H9 (cell line): Measurements from ENCODE around the gene NDUFV3. TPM values are rescaled to one million over a fixed set of nuclear protein-coding genes. Genes with fewer than 3 reads are reported as not detected.
A peak's percentile ranks its signal among the peaks of the same experiment; 100 is the strongest.

Experiments
- DNase-seq: peaks from one replicate; pipeline ENCODE4 v3.0.0-alpha.2; 2017
- H2AFZ ChIP-seq: one replicate; pipeline ENCODE4 v1.6.1; 2013; ENCODE audit warnings: mild to moderate bottlenecking, low read length, control low read depth, moderate library complexity
- H2AK5ac ChIP-seq: 2 replicates; pipeline ENCODE4 v1.6.1; 2013; ENCODE audit warnings: low read length, control low read depth, mixed read lengths; ENCODE audit not compliant: insufficient read length
- H2BK120ac ChIP-seq: one replicate; pipeline ENCODE4 v1.6.1; 2013; ENCODE audit warnings: low read depth, mild to moderate bottlenecking, low read length, control low read depth, inconsistent platforms; ENCODE audit not compliant: poor library complexity, severe bottlenecking
- H2BK12ac ChIP-seq: 2 replicates; pipeline ENCODE4 v1.6.1; 2013; ENCODE audit warnings: low read length, control low read depth, mixed read lengths, low read depth; ENCODE audit not compliant: insufficient read length
- H2BK15ac ChIP-seq: 2 replicates; pipeline ENCODE4 v1.6.1; 2013; ENCODE audit warnings: low read depth, low read length, control low read depth
- H2BK20ac ChIP-seq: one replicate; pipeline ENCODE4 v1.6.1; 2013; ENCODE audit warnings: low read depth, mild to moderate bottlenecking, low read length, control low read depth, inconsistent platforms; ENCODE audit not compliant: poor library complexity, severe bottlenecking
- H2BK5ac ChIP-seq: 2 replicates; pipeline ENCODE4 v1.6.1; 2013; ENCODE audit warnings: low read length, control low read depth, mixed read lengths; ENCODE audit not compliant: insufficient read length
- H3K14ac ChIP-seq: 2 replicates; pipeline ENCODE4 v1.6.1; 2013; ENCODE audit warnings: low read length, control low read depth; ENCODE audit not compliant: insufficient read depth
- H3K18ac ChIP-seq: 2 replicates; pipeline ENCODE4 v1.6.1; 2013; ENCODE audit warnings: low read depth, mild to moderate bottlenecking, mixed read lengths, low read length, control low read depth; ENCODE audit not compliant: insufficient read length
- H3K23ac ChIP-seq: 2 replicates; pipeline ENCODE4 v1.6.1; 2013; ENCODE audit warnings: low read length, control low read depth, mixed read lengths, low read depth; ENCODE audit not compliant: insufficient read length
- H3K23me2 ChIP-seq: 2 replicates; pipeline ENCODE4 v1.6.1; 2013; ENCODE audit warnings: low read depth, mild to moderate bottlenecking, mixed read lengths, low read length, control low read depth; ENCODE audit not compliant: insufficient read length, poor library complexity, severe bottlenecking
- H3K27ac ChIP-seq: 2 replicates; pipeline ENCODE4 v1.5.1; 2013; ENCODE audit warnings: low read length, control low read depth, mixed read lengths, low read depth; ENCODE audit not compliant: insufficient read length
- H3K27me3 ChIP-seq: 2 replicates; pipeline ENCODE4 v1.6.1; 2013; ENCODE audit warnings: low read length, control low read depth, inconsistent platforms; ENCODE audit not compliant: insufficient read depth
- H3K4ac ChIP-seq: 2 replicates; pipeline ENCODE4 v1.6.1; 2013; ENCODE audit warnings: low read depth, mild to moderate bottlenecking, control low read depth, inconsistent platforms, low read length, moderate library complexity
- H3K4me1 ChIP-seq: 2 replicates; pipeline ENCODE4 v1.6.1; 2013; ENCODE audit warnings: low read length, control low read depth, inconsistent platforms; ENCODE audit not compliant: insufficient read depth
- H3K4me2 ChIP-seq: 2 replicates; pipeline ENCODE4 v1.6.1; 2013; ENCODE audit warnings: low read length, control low read depth, mixed read lengths; ENCODE audit not compliant: insufficient read length, insufficient read depth
- H3K56ac ChIP-seq: 2 replicates; pipeline ENCODE4 v1.6.1; 2013; ENCODE audit warnings: low read depth, mild to moderate bottlenecking, mixed read lengths, low read length, control low read depth; ENCODE audit not compliant: insufficient read length
- H3K79me1 ChIP-seq: 2 replicates; pipeline ENCODE4 v1.6.1; 2013; ENCODE audit warnings: low read depth, mild to moderate bottlenecking, moderate library complexity, low read length, control low read depth, inconsistent platforms; ENCODE audit not compliant: insufficient read depth, poor library complexity, severe bottlenecking
- H3K79me2 ChIP-seq: 2 replicates; pipeline ENCODE4 v1.6.1; 2013; ENCODE audit warnings: low read length, control low read depth, inconsistent platforms; ENCODE audit not compliant: insufficient read depth
- H3K9ac ChIP-seq: 2 replicates; pipeline ENCODE4 v1.6.1; 2013; ENCODE audit warnings: low read length, control low read depth, mixed read lengths; ENCODE audit not compliant: insufficient read length; ENCODE audit errors: extremely low read depth
- H3K9me3 ChIP-seq: one replicate; pipeline ENCODE4 v1.6.1; 2013; ENCODE audit warnings: low read depth, low read length, inconsistent platforms; ENCODE audit not compliant: control insufficient read depth
- H3T11ph ChIP-seq: one replicate; pipeline ENCODE4 v1.6.1; 2013; ENCODE audit warnings: mild to moderate bottlenecking, low read length, control low read depth, inconsistent platforms
- H4K20me1 ChIP-seq: one replicate; pipeline ENCODE4 v1.6.1; 2013; ENCODE audit not compliant: control insufficient read depth, insufficient read length, insufficient read depth
- H4K5ac ChIP-seq: 2 replicates; pipeline ENCODE4 v1.6.1; 2013; ENCODE audit warnings: low read depth, mild to moderate bottlenecking, mixed read lengths, low read length, control low read depth; ENCODE audit not compliant: insufficient read length
- H4K8ac ChIP-seq: replicated peaks from 2 replicates; pipeline ENCODE4 v1.6.1; 2013; ENCODE audit warnings: low read length, control low read depth, mixed read lengths, low read depth; ENCODE audit not compliant: insufficient read length
- H4K91ac ChIP-seq: 2 replicates; pipeline ENCODE4 v1.6.1; 2013; ENCODE audit warnings: low read depth, mild to moderate bottlenecking, moderate library complexity, mixed read lengths, low read length, control low read depth; ENCODE audit not compliant: insufficient read length
- H3K27ac Mint-ChIP-seq, 3 experiments: 2 replicates in 2 of 3; 3 replicates in 1 of 3; pipeline ENCODE4 v1.8.0; 2020 to 2021; ENCODE audit warnings: mixed read lengths in 3 of 3, mild to moderate bottlenecking in 1 of 3, moderate library complexity in 1 of 3
- H3K27me3 Mint-ChIP-seq: 2 replicates; pipeline ENCODE4 v1.8.0; 2021; ENCODE audit warnings: low read depth, mild to moderate bottlenecking, moderate library complexity, mixed read lengths
- H3K36me3 Mint-ChIP-seq, 3 experiments: 2 replicates in 2 of 3; 3 replicates in 1 of 3; pipeline ENCODE4 v1.8.0; 2020 to 2021; ENCODE audit warnings: low read depth in 3 of 3, mixed read lengths in 3 of 3; ENCODE audit not compliant: insufficient read depth in 1 of 3
- H3K4me1 Mint-ChIP-seq, 2 experiments: 2 replicates each; pipeline ENCODE4 v1.8.0; 2020; ENCODE audit warnings: mixed read lengths in 2 of 2
- H3K4me3 Mint-ChIP-seq, 2 experiments: 2 replicates in 1 of 2; 3 replicates in 1 of 2; pipeline ENCODE4 v1.8.0; 2020 to 2021; ENCODE audit warnings: mild to moderate bottlenecking in 2 of 2, mixed read lengths in 2 of 2, moderate library complexity in 1 of 2
- H3K9me3 Mint-ChIP-seq, 2 experiments: 2 replicates in 1 of 2; 3 replicates in 1 of 2; pipeline ENCODE4 v1.8.0; 2020; ENCODE audit warnings: mild to moderate bottlenecking in 2 of 2, mixed read lengths in 2 of 2, moderate library complexity in 1 of 2
- WGBS: extraction: QIAGEN DNeasy Blood & Tissue Kit; methylation state at CpG from one replicate; pipeline ENCODE4 v1.1.7; 2013; ENCODE audit warnings: missing lambda C conversion rate, low lambda C conversion rate, mixed read lengths; ENCODE audit not compliant: insufficient read length; ENCODE audit errors: extremely low coverage; 5-methylcytosine and 5-hydroxymethylcytosine counted together
- total RNA-seq: library from RNA; stranded (reverse); gene quantifications from 2 replicates; pipeline ENCODE4 v1.2.1, GENCODE V29; 2021
- TF ChIP-seq, protein P1 (sequence below): fragments of 200-600 bp; sonication (generic); conservative IDR thresholded peaks from 3 replicates; pipeline ENCODE4 v1.8.0; 2021; ENCODE audit warnings: antibody characterized with exemption, mild to moderate bottlenecking

The NDUFV3 gene
- total RNA-seq, 1 experiment from 2014 or later, result 35.6 TPM

DNA sequence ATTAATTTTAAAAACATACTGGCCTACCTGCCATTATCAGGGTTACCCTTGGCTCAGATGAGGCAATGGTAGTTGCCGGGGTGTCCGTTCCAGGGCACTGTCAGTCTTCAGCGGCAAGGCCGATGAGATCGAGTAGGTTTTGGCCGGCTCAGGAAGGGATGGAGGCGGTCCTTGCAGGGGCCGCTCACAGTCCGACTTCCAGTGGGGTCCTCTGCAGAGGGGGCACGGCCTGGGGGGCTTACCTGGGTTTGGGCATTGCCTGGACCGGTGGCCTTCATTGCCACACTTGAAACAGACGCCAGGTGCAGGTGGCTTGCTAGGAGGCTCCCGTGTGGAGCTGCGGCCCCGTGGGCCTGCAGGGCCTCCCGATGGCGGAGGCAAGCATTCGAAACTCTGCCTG is 29.8 kb downstream of the NDUFV3 start:
- H3K9me3 ChIP-seq, result no peaks in the 10 kb centered on the region
- H3K23ac ChIP-seq, result no peak overlapping the region
- no peak overlapping the region for H3K18ac ChIP-seq
- DNase-seq, result no peak
- H3K27ac Mint-ChIP-seq, result peak overlapping the region; percentile 75 to 97 (median 88); a peak in 4 of 7 replicates
- no peak overlapping the region for H3K56ac ChIP-seq
- no peak overlapping the region for H2AFZ ChIP-seq
- H4K8ac ChIP-seq, result no peak overlapping the region
- H2AK5ac ChIP-seq, result no peak overlapping the region
- no peak overlapping the region for H2BK15ac ChIP-seq
- H3K4me3 Mint-ChIP-seq, result no peak overlapping the region
- peaks cover 4 to 7% (median 5%) of the 10 kb centered on the region in 3 experiments; a peak in 6 of 7 replicates for H3K36me3 Mint-ChIP-seq
- peaks cover 11% of the 10 kb centered on the region for H3K23me2 ChIP-seq
- H3K4ac ChIP-seq, result no peak overlapping the region
- H3K79me2 ChIP-seq, result no peaks in the 10 kb centered on the region; the same call in 1 of the 2 replicates
- H3K9me3 Mint-ChIP-seq, result no peaks in the 10 kb centered on the region
- peaks cover 26 to 28% of the 10 kb centered on the region in 2 experiments for H3K4me1 Mint-ChIP-seq
- no peak overlapping the region for H2BK120ac ChIP-seq
- no CpG with 5 or more reads among the region's 18 CpGs for WGBS
- H3K79me1 ChIP-seq, result no peaks in the 10 kb centered on the region
- H3K27me3 Mint-ChIP-seq, result peaks cover 1% of the 10 kb centered on the region; the same call in 1 of the 2 replicates
- peak overlapping the region; percentile 70 for H3K4me2 ChIP-seq
- H3K27ac ChIP-seq, result no peak overlapping the region
- no peak overlapping the region for H4K91ac ChIP-seq
- H3T11ph ChIP-seq, result no peak overlapping the region
- TF ChIP-seq, protein P1, sequence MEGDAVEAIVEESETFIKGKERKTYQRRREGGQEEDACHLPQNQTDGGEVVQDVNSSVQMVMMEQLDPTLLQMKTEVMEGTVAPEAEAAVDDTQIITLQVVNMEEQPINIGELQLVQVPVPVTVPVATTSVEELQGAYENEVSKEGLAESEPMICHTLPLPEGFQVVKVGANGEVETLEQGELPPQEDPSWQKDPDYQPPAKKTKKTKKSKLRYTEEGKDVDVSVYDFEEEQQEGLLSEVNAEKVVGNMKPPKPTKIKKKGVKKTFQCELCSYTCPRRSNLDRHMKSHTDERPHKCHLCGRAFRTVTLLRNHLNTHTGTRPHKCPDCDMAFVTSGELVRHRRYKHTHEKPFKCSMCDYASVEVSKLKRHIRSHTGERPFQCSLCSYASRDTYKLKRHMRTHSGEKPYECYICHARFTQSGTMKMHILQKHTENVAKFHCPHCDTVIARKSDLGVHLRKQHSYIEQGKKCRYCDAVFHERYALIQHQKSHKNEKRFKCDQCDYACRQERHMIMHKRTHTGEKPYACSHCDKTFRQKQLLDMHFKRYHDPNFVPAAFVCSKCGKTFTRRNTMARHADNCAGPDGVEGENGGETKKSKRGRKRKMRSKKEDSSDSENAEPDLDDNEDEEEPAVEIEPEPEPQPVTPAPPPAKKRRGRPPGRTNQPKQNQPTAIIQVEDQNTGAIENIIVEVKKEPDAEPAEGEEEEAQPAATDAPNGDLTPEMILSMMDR, result no peak
- no peaks in the 10 kb centered on the region for H4K20me1 ChIP-seq
- H3K4me1 ChIP-seq, result no peaks in the 10 kb centered on the region; the same call in 1 of the 2 replicates
- H2BK12ac ChIP-seq, result no peak overlapping the region
- H3K14ac ChIP-seq, result no peak overlapping the region
- H3K27me3 ChIP-seq, result no peaks in the 10 kb centered on the region
- H3K9ac ChIP-seq, result no peak overlapping the region
- no peak overlapping the region for H4K5ac ChIP-seq
- no peak overlapping the region for H2BK5ac ChIP-seq
- H2BK20ac ChIP-seq, result no peak overlapping the region
